K562 (cell line): Measurements from ENCODE around the gene IKZF4. TPM values are rescaled to one million over a fixed set of nuclear protein-coding genes. Genes with fewer than 3 reads are reported as not detected.

Experiments used
- BDP1 ChIP-seq: IDR thresholded peaks from 3 replicates; pipeline ENCODE4 v1.6.1; 2011; ENCODE audit not compliant: insufficient read length, insufficient read depth
- BRCA1 ChIP-seq, 2 experiments: fragments of 450-650 bp in 1 of 2; sonication (generic) in 1 of 2; formaldehyde crosslinking in 1 of 2; IDR thresholded peaks; 2 replicates each; pipeline versions ENCODE4 v1.5.0 to v1.6.1; 2017 to 2020; ENCODE audit warnings: mild to moderate bottlenecking in 1 of 2, missing genetic modification reagents in 1 of 2
- CC2D1A ChIP-seq: fragments of 450-650 bp; IDR thresholded peaks from 2 replicates; pipeline ENCODE4 v1.6.1; 2017; ENCODE audit warnings: mild to moderate bottlenecking
- E4F1 ChIP-seq: fragments of 250-450 bp; sonication (Bioruptor Pico); IDR thresholded peaks from 2 replicates; pipeline ENCODE4 v1.5.0; 2021; ENCODE audit warnings: mild to moderate bottlenecking, borderline replicate concordance
- HDAC6 ChIP-seq: IDR thresholded peaks from 2 replicates; pipeline ENCODE4 v1.6.1; 2012; ENCODE audit warnings: low read depth, mild to moderate bottlenecking, control low read depth, inconsistent platforms, low read length, moderate library complexity
- HNRNPH1 ChIP-seq: fragments of 200-400 bp; formaldehyde crosslinking; optimal IDR thresholded peaks from 2 replicates; pipeline ENCODE3; 2017; ENCODE audit warnings: low read depth, mild to moderate bottlenecking, low read length, moderate library complexity
- HNRNPLL ChIP-seq: fragments of 200-400 bp; formaldehyde crosslinking; IDR thresholded peaks from 2 replicates; pipeline ENCODE4 v1.6.1; 2017; ENCODE audit warnings: low read length, low read depth, mild to moderate bottlenecking; ENCODE audit not compliant: poor library complexity, severe bottlenecking
- KLF1 ChIP-seq: fragments of 450-650 bp; IDR thresholded peaks from 2 replicates; pipeline ENCODE4 v1.6.1; 2016; ENCODE audit warnings: missing genetic modification characterization, missing compliant biosample characterization
- MCM7 ChIP-seq, 2 experiments: fragments of 450-650 bp; IDR thresholded peaks; 2 replicates each; pipeline ENCODE4 v1.6.1; 2016 to 2018
- NBN ChIP-seq: fragments of 450-650 bp; IDR thresholded peaks from 2 replicates; pipeline ENCODE4 v1.6.1; 2016; ENCODE audit warnings: low read depth, mild to moderate bottlenecking
- NCOR1 ChIP-seq: fragments of 450-650 bp; IDR thresholded peaks from 2 replicates; pipeline ENCODE4 v1.6.1; 2016; ENCODE audit warnings: mild to moderate bottlenecking, moderate library complexity
- NR1H2 ChIP-seq: sonication (generic); formaldehyde crosslinking; IDR thresholded peaks from 2 replicates; pipeline ENCODE4 v1.4.0; 2020; ENCODE audit warnings: mild to moderate bottlenecking, missing genetic modification reagents
- PHF8 ChIP-seq: fragments of 200-600 bp; sonication (generic); IDR thresholded peaks from 2 replicates; pipeline ENCODE4 v1.6.1; 2012; ENCODE audit warnings: mixed run types, mild to moderate bottlenecking, inconsistent platforms, low read length, moderate library complexity, borderline replicate concordance
- POLR2AphosphoS2 ChIP-seq: IDR thresholded peaks from 2 replicates; pipeline ENCODE4 v1.6.1; 2012; ENCODE audit warnings: low read length, improper control_type of control experiment
- RAD21 ChIP-seq, 2 experiments: fragments of 250-450 bp in 1 of 2; fragments of 450-650 bp in 1 of 2; sonication (Bioruptor Pico) in 1 of 2; formaldehyde crosslinking in 1 of 2; IDR thresholded peaks in 1 of 2; conservative IDR thresholded peaks in 1 of 2; 2 replicates each; pipeline versions ENCODE4 v1.4.0 to v1.8.0; 2020 to 2022; ENCODE audit warnings: mild to moderate bottlenecking in 2 of 2, moderate library complexity in 1 of 2
- RBFOX2 ChIP-seq: fragments of 200-400 bp; formaldehyde crosslinking; IDR thresholded peaks from 2 replicates; pipeline ENCODE4 v1.6.1; 2017; ENCODE audit warnings: low read depth, mild to moderate bottlenecking, low read length, moderate library complexity
- SETDB1 ChIP-seq: IDR thresholded peaks from one replicate; pipeline ENCODE4 v1.6.1; 2012; ENCODE audit warnings: low read length, control low read depth, inconsistent platforms
- SRSF9 ChIP-seq: fragments of 200-400 bp; formaldehyde crosslinking; IDR thresholded peaks from 2 replicates; pipeline ENCODE4 v1.6.1; 2017; ENCODE audit warnings: low read depth, low read length, borderline replicate concordance
- STAT5B ChIP-seq: fragments of 250-450 bp; sonication (Bioruptor Pico); IDR thresholded peaks from 2 replicates; pipeline ENCODE4 v1.8.0; 2021; ENCODE audit warnings: mild to moderate bottlenecking, inconsistent platforms
- TCF15 ChIP-seq: fragments of 250-450 bp; sonication (Bioruptor Pico); IDR thresholded peaks from 2 replicates; pipeline ENCODE4 v1.8.0; 2022; ENCODE audit warnings: moderate library complexity, mild to moderate bottlenecking, inconsistent platforms
- TCF7 ChIP-seq: sonication (generic); IDR thresholded peaks from 2 replicates; pipeline ENCODE4 v1.6.1; 2016; ENCODE audit warnings: antibody characterized with exemption, borderline replicate concordance
- TFAM ChIP-seq: fragments of 250-450 bp; sonication (Bioruptor Pico); conservative IDR thresholded peaks from 2 replicates; pipeline ENCODE4 v1.5.0; 2021; ENCODE audit warnings: mild to moderate bottlenecking, moderate library complexity
- ZNF12 ChIP-seq: sonication (generic); formaldehyde crosslinking; IDR thresholded peaks from 2 replicates; pipeline ENCODE4 v1.4.0; 2020; ENCODE audit warnings: mild to moderate bottlenecking, missing genetic modification reagents
- ZNF23 ChIP-seq: fragments of 250-450 bp; sonication (Bioruptor Pico); IDR thresholded peaks from 2 replicates; pipeline ENCODE4 v1.4.0; 2020; ENCODE audit warnings: mild to moderate bottlenecking
- polyA plus RNA-seq, 8 experiments: library from polyadenylated mRNA; depleted of rRNA in 4 of 8; stranded (reverse) in 5 of 8; unstranded in 3 of 8; fragments of >200 nt; fragmentation: Nextera tagmentation in 2 of 8; fragmentation: Illumina TruSeq in 1 of 8; extraction: Ambion mirVana in 2 of 8; extraction: Trizol in 1 of 8; gene quantifications; 2 replicates each; pipeline versions ENCODE4 v1.2.1 to v1.2.3, GENCODE V29; 2011 to 2014; ENCODE audit warnings: inconsistent platforms in 1 of 8, missing spikeins in 1 of 8
- total RNA-seq, 7 experiments: library from RNA; depleted of rRNA in 6 of 7; stranded (reverse); fragments of >200 nt in 6 of 7; fragmentation: Illumina TruSeq in 2 of 7; extraction: Trizol in 2 of 7; gene quantifications; 2 replicates each; pipeline versions ENCODE4 v1.2.1 to v1.2.3, GENCODE V29; 2011 to 2021; ENCODE audit warnings: low replicate concordance in 1 of 7
- TF ChIP-seq, protein P1 (sequence below): sonication (generic); formaldehyde crosslinking; IDR thresholded peaks from 2 replicates; pipeline ENCODE4 v1.8.0; 2022; ENCODE audit warnings: missing genetic modification reagents, mild to moderate bottlenecking, borderline replicate concordance

IKZF4 gene
- total and polyA plus RNA-seq, 9 of the 15 experiments (the other 6 are each of a cell fraction or from before 2014, with no cell fraction given) = 1.9 to 16.3 (median 3.6) TPM

DNA sequence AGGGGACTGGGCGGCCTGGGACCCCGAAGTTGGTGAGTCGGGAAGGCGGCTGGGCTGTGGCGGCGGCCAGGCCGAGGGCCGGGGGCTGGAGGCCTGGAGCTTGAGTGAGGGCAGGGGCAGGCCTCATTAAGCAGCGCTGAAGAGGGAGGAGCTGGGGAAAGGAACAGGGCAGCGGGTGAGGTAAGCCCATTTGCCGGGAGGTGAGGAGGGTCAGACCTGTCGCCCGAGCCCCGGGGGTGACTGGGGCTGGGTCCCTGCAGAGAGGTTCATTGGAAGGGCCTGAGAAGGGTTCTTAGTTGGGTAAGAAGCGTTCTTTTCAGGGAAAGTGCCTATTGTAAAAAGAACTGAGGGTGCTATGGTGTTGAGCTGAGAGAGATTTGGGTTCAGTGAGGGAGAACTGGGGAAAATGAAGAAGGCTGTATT, 46.5 kb upstream of the IKZF4 start (continued):
- TF ChIP-seq TCF15 (no peak), POLR2AphosphoS2 (no peak), HNRNPH1 (no peak), BDP1 (no peak), HNRNPLL (no peak), NCOR1 (no peak), HDAC6 (no peak), MCM7 (IDR thresholded peaks at IDR 0.05) (no peak), KLF1 (peak; percentile 61; the same call in 1 of the 2 replicates), STAT5B (no peak), RAD21 (CRISPR knock-in tag; conservative IDR thresholded peaks at IDR 0.05 in 1 of 2, IDR thresholded peaks at IDR 0.05 in 1 of 2) (no peak), SRSF9 (no peak), NBN (0 out of 2 replicates have a peak, but pooled peaks have one; percentile 8), E4F1 (CRISPR knock-in tag) (no peak), NR1H2 (no peak), CC2D1A (no peak), BRCA1 (IDR thresholded peaks at IDR 0.05) (no peak), BRCA1 (CRISPR knock-in tag; IDR thresholded peaks at IDR 0.05) (no peak), ZNF23 (CRISPR knock-in tag) (no peak), TCF7 (no peak), TFAM (CRISPR knock-in tag) (no peak), SETDB1 (no peak), ZNF12 (CRISPR knock-in tag) (no peak; the same call in 1 of the 2 replicates), PHF8 (peak; percentile 22; the same call in 1 of the 2 replicates), RBFOX2 (peak; percentile 74)
- TF ChIP-seq, protein P1, sequence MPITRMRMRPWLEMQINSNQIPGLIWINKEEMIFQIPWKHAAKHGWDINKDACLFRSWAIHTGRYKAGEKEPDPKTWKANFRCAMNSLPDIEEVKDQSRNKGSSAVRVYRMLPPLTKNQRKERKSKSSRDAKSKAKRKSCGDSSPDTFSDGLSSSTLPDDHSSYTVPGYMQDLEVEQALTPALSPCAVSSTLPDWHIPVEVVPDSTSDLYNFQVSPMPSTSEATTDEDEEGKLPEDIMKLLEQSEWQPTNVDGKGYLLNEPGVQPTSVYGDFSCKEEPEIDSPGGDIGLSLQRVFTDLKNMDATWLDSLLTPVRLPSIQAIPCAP (CRISPR knock-in tag) = no peak
